ENCODE data around the gene KRT33A. TPM values are rescaled to one million over a fixed set of nuclear protein-coding genes. Genes with fewer than 3 reads are reported as not detected.

KRT33A gene
- total RNA-seq, 1 experiment from 2014 or later = not detected

DNA sequence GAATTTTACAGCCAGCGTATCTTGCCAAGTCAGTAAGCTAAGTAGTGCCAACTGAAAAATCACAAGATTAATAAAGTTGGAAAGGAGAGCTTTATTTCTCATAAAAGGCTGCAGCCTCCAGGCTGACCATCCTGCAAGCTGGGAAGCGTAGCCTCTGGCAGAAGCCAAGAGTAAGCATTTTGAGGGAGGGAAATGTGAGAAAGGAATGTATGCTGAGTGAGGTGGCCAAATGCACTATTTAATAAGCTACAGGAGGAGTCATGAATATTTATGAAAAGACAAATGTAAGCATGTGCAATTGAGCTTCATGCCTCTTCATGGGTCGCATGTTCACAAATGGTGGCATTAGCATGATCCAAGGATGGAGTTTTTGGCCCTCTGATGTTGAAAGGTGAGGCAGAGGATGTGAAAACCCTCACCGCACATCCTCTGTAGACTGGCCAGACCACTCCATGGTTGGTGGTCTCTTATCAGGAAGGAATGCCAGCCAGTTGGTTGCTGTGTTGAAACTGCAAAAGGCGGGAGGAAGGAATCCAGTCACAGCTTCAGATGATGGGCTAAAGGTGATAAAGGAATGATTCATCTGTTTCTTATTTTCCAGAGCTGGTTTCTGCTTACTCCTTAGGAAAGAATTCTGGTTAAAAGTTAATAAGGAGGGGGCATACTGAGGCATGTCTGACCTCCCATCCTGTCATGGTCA, 9.8 kb upstream of the KRT33A start:
- Histone ChIP-seq H3K23ac (ENCODE audit: insufficient read length, low read depth, low read length) (no peak overlapping the region), H2AFZ (ENCODE audit: low read length) (no peak overlapping the region), H4K8ac (replicated peaks; ENCODE audit: insufficient read length, low read depth, low read length) (no peak overlapping the region), H3K23me2 (ENCODE audit: insufficient read length, low read depth, low read length, poor library complexity, severe bottlenecking) (no peaks in the 10 kb centered on the region), H3K4me2 (ENCODE audit: insufficient read depth, insufficient read length, low read length) (no peak overlapping the region), H2BK120ac (ENCODE audit: low read depth, low read length, poor library complexity, severe bottlenecking) (no peak overlapping the region), H3K79me2 (ENCODE audit: insufficient read depth, low read length) (no peaks in the 10 kb centered on the region), H4K5ac (ENCODE audit: insufficient read length, low read depth, low read length) (no peak overlapping the region), H3T11ph (ENCODE audit: low read length) (no peak overlapping the region), H2BK20ac (ENCODE audit: low read depth, low read length, poor library complexity, severe bottlenecking) (no peak overlapping the region), H3K14ac (ENCODE audit: insufficient read depth, low read length) (no peak overlapping the region), H3K9me3 (ENCODE audit: control insufficient read depth, low read depth, low read length) (no peaks in the 10 kb centered on the region), H3K18ac (ENCODE audit: insufficient read length, low read depth, low read length) (no peak overlapping the region), H4K91ac (ENCODE audit: insufficient read length, low read depth, low read length) (no peak overlapping the region), H3K9ac (ENCODE audit: extremely low read depth, insufficient read length, low read length) (no peak overlapping the region), H3K27ac (ENCODE audit: insufficient read length, low read depth, low read length) (no peak overlapping the region), H3K79me1 (ENCODE audit: insufficient read depth, low read depth, low read length, poor library complexity, severe bottlenecking) (no peaks in the 10 kb centered on the region), H2BK12ac (ENCODE audit: insufficient read length, low read depth, low read length) (no peak overlapping the region), H3K56ac (ENCODE audit: insufficient read length, low read depth, low read length) (no peak overlapping the region), H2BK15ac (ENCODE audit: low read depth, low read length) (no peak overlapping the region), H3K4ac (ENCODE audit: low read depth, low read length) (no peak overlapping the region), H2AK5ac (ENCODE audit: insufficient read length, low read length) (no peak overlapping the region), H4K20me1 (ENCODE audit: control insufficient read depth, insufficient read depth, insufficient read length) (no peaks in the 10 kb centered on the region), H2BK5ac (ENCODE audit: insufficient read length, low read length) (no peak overlapping the region), H3K4me1 (ENCODE audit: insufficient read depth, low read length) (no peaks in the 10 kb centered on the region), H3K27me3 (ENCODE audit: insufficient read depth, low read length) (no peaks in the 10 kb centered on the region)
- Mint-ChIP-seq H3K27ac (no peak overlapping the region), H3K36me3 (ENCODE audit: insufficient read depth in 1 of 3, low read depth in 3 of 3) (no peaks in the 10 kb centered on the region), H3K4me3 (no peak overlapping the region), H3K4me1 (no peaks in the 10 kb centered on the region), H3K9me3 (peaks cover 3 to 7% of the 10 kb centered on the region in 2 experiments; a peak in 3 of 5 replicates), H3K27me3 (ENCODE audit: low read depth) (peaks cover 7% of the 10 kb centered on the region)
- DNase-seq = no peak
- WGBS (ENCODE audit: extremely low coverage, insufficient read length, low lambda C conversion rate) = no CpG with 5 or more reads among the region's 5 CpGs
- TF ChIP-seq, protein P1, sequence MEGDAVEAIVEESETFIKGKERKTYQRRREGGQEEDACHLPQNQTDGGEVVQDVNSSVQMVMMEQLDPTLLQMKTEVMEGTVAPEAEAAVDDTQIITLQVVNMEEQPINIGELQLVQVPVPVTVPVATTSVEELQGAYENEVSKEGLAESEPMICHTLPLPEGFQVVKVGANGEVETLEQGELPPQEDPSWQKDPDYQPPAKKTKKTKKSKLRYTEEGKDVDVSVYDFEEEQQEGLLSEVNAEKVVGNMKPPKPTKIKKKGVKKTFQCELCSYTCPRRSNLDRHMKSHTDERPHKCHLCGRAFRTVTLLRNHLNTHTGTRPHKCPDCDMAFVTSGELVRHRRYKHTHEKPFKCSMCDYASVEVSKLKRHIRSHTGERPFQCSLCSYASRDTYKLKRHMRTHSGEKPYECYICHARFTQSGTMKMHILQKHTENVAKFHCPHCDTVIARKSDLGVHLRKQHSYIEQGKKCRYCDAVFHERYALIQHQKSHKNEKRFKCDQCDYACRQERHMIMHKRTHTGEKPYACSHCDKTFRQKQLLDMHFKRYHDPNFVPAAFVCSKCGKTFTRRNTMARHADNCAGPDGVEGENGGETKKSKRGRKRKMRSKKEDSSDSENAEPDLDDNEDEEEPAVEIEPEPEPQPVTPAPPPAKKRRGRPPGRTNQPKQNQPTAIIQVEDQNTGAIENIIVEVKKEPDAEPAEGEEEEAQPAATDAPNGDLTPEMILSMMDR (conservative IDR thresholded peaks at IDR 0.05) = no peak
